ENCODE results near the gene ZFHX2.
"Not testable (repeated sequence)": the region's sequence is repeated elsewhere in the genome, so short reads cannot be mapped to it uniquely, and the experiment has no call there.

Gene ZFHX2

DNA sequence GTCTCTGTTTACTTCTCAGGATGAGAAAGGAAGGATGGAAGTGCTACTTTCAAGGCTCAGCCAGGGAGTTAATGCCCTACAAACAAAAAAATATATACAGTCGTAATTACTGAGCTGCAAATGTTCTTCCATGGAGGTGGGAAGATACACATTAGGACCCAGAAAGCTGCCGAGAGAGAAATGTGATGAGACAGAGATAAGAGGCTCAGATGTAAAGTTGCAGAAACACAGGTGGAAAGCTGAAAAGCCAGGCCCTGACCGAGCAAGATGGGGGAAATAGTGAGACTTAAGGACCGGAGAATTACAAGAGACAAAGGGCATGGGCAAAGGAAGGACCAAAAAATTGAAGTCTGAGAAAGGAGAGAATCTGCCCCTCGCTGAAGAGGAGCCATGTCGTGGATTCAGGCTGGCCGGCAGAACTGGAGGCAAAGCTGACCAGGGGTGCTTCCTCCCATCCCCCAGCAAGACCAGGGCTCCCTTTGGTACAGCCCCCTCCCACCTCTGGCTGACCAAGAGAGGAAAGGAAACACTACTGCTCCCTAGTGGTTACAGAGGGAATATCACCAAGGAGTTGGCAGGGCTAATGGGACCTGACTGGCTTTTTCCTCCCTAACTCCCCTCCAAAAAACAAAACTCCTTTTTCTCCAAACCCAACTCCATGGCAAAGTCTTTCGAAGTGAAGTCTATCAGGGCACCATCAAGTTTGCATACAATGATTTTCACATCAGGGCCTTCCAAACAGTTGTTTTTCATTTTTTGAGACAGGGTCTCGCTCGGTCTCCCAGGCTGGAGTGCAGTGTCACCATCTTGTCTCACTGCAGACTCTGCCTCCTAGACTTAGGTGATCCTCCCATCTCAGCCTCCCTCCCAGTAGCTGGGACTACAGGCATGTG is 12.1 kb downstream of the ZFHX2 start:
- no peak for DNase-seq (ENCODE audit: low read depth in 2 of 2)

DNA sequence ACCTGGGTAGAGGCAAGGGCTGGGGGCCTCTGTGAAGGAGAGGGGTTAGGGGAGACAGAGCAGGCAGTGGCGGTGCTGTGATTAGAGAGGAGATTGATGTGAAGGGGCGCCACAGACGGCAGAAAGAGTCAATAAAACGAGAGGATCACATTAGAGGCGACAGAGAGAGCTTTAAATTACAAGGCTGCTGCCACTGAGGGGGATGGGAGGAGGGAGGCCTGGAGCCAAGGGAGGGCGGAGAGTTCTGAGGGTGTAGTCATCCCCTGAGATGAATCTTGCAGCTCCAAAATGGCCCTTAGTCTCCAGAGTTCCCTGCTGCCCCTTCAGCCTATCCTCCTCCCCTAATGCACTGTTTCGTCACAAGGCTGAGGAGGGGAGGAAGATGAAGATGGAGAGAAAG is 12.8 kb downstream of the ZFHX2 start:
- DNase-seq (ENCODE audit: low read depth in 2 of 2), result no peak

DNA sequence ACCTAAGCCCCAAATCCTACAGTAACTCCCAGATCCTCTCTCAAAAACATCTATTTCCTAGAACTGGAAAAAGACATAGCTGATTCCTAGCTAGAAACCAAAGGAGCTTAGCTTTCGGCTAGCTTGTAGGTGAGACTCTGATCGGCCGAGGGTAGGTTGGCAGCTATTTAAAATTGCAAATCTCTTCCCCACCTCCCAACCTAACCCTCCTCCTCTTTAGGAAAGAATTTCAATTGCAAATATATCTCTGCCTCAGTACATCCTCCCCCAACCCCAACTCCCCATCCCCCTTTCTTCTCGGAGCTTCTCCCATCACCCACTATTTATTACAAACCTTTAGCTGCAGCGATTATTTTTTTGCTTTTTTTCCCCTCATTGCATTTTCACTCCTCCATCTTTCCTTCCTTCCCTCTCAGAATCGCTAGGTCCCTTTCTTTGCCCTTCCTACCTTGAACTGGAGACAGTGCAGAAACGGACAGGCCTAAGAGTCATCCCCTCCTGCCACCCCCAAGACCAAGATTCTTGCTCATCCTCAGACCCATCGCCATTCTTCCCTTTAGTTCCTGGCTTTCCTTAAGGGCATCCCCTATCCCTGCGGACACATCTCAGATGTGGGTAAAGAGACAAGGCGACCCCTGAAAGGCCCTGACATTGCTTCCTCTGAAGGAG is 13.4 kb downstream of the ZFHX2 start:
- no peak for DNase-seq (ENCODE audit: low read depth in 2 of 2)

DNA sequence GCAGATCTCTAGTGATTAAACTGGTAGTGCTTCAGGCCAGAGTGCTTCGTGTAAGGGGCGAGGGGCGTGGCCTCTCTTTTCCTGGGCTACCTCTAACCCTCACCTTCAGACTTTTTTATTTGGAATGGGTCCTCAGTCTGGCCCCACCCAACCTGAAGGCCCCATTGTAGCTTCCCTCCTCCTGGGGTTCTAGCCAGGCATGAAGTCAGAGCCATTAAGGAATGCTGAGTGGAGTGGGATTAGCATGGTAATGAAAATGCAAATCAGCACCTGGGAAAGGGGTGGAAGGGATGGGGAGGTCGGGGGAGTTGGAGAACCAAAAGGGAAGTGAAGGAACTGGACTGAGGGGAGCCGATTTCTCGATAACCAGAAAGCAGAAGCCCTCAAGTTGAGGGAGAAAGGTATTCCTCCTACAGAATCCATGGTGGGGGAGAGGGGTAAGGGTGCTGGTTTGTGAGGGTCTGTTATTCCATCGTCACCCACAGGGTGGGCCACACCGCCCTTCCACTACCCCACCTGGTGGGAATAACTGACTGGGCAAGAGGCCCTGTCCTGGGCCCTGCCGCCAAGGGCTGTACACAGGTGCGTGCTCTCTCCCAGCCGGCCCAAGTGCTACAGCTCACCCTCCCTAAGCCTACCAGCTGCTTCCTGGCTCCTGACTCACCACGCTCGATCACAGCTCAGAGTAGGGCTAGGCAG is 14.1 kb downstream of the ZFHX2 start:
- no peak for DNase-seq (ENCODE audit: low read depth in 2 of 2)

DNA sequence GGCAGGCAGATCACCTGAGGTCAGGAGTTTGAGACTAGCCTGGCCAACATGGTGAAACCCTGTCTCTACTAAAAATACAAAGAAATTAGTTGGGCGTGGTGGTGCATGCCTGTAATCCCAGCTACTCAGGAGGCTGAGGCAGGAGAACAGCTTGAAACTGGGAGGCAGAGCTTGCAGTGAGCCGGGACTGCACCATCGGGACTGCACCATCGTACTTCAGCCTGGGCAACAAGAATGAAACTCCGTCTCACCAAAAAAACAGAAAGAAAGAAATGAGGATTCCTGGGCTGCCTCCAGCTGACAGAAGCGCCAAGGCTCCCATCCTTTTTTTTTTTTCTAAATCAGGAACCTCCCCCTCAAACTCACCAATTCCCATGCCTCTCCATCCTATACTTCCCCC is 14.7 kb downstream of the ZFHX2 start:
- DNase-seq (ENCODE audit: low read depth in 2 of 2), result not testable (repeated sequence)

DNA sequence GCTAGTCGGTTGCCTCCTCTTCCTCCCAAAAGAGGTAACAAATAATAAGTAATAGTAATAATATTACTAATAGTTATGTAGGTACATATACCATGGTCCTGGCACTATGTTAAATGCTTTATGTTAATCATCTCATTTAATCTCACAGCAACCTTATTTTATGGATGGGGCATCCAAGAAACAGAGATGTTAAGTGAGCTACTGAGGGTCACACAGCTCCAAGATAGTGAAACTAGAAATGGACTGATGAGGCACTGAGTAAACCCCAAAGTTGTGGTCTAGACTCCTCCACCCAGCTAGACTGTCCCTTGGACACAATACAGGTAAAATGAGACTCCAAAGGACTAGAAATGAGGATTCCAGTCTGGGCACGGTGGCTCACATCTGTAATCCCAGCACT is 15.1 kb downstream of the ZFHX2 start:
- no peak for DNase-seq (ENCODE audit: low read depth in 2 of 2)

DNA sequence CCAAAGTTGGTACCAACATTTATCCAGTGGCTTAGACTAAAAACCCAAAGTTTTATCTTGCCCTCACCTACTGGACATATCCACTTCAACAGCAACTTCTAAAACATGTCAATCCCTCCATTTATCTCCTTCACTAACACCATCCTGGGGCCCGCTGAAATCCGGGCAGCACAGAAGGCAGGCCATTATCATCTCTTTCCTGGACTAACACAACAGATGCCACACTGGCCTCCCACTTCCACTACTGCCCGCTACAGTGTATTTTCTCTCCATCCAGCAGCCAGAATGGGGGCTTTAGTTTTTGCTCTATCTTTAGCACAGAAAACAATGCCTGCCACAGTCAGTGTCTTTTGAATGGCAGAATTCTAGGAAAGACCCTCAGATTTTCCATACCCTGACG is 15.6 kb downstream of the ZFHX2 start:
- no peak for DNase-seq (ENCODE audit: low read depth in 2 of 2)

DNA sequence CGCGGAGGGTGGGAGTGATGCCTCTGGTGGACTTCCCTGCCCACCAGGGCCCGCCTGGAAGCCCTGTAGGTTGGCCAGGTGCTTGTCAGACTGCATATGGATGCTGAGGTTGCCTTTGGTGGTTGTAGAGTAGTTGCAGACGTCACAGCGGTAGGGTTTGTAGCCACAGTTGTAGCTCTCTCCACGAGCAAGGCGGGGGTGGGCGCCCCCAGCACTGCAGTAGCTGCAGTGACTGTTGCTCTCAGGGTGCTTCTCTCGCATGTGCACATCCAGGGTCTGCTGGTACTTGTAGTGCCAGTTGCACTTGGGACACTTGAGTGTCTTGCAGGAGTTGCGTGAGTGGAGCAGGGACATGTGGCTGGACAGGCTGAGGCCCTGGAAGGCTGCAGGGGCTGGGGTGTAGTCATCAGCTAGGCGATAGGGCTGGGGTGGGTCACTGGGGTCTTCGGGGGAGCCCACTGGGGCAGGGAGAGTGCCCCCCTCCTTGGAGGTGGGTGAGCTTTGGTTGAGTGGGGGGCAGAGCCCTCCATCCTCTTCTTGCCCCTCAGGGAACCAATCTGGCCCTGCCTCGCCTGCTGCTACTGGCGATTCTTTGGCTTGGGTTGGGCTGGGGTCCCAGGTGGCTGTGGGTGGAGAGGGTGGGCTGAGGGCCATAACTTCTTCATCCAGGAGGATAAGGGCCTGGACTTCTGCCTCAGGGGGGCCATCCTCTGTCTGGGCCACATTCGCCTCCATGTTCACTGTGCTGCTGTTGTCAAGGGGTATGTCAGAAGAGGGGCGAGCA is 17.7 kb downstream of the ZFHX2 start:
- no peak for DNase-seq (ENCODE audit: low read depth in 2 of 2)

DNA sequence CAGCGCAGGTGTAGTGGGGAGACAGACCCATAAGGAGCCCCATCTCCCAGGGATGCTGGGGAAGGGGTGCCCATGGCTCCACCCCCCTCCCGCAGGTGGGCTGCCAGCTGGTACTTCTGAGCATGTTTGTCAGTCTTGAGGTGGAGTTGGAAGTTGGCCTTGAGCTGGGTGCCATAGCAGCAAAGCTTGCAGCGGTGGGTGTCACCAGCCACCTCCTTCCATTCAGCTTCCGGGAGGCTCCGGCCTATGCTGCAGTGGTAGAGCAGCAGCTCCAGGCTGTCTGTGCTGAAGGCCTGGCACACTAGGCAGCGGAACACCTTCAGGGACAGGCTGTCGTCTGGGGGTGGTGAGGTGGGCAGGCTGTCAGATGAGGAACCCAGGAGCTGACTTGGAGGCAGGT is 18.9 kb downstream of the ZFHX2 start:
- no peak for DNase-seq (ENCODE audit: low read depth in 2 of 2)

DNA sequence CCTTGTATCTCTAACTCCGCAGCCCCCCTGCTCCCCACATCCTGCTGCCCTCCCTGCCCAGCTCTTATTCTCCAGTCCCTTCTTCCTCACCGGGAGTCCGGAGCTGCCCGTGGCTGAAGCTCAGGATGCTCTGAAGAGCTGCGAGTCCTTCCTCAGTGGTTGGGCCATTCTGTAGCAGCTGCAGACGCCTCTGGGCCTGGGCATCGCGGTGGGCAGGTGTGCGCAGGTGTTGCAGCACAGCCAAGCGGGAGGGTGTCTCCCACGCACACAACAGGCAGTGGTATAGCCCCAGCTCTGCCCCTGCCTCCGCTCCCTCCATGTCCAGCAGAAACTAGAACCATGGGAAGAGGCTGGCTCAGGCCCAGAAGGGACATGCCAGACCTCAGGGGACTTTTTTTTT is 20.2 kb downstream of the ZFHX2 start:
- DNase-seq (ENCODE audit: low read depth in 2 of 2), result no peak

DNA sequence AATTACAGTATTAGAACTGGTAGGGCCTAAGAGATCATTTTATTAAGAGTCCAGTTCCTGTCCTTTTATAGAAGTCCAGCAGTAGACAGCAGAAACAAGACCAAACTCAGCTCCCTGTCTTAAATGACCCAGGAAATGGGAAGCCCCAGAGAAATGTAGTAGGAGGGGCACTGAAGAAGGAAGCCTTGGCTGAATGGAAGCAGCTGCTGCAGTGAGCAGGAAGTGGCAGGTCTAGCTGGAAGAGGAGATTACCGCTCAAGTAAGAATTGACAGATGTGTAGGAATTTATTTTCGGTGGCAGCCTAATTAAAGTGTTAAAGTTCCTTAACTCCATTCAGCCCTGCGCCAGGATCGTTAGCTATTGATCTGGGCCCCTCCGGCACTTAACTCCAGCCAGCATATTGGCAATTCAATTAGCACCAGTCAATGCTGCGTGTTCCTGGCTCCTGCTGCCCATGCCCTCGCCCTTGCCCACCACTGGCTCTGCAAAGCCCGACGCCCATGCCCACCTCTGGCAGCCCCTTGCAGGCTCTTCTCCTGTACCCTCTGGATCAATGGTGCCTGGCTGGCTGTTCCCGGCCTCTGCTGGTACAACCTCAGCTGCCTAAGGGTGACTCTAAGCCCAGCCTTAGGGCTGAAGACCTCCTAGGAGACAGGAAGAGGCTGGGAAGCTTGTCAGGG is 21.1 kb downstream of the ZFHX2 start:
- no peak for DNase-seq (ENCODE audit: low read depth in 2 of 2)

DNA sequence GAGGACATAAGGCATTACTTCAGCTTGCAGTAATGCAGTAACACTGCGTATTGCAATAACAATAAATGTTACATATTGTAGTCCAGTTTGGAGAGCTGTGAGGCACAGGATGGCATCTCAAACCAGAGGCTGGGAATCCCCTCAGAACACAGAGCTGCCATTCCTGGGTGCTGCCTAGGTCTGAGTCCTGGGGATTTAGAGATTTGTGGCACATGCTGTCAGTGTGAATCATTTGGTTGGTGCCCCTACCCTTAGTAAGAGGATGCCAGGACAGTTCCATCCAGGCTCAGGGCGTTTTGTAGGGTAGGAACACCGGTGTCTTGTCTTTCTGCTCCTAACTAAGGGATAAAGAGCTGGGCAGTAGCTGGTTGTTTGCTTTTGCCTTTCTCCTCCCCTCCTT is 22.5 kb downstream of the ZFHX2 start:
- DNase-seq (ENCODE audit: low read depth in 2 of 2), result no peak

DNA sequence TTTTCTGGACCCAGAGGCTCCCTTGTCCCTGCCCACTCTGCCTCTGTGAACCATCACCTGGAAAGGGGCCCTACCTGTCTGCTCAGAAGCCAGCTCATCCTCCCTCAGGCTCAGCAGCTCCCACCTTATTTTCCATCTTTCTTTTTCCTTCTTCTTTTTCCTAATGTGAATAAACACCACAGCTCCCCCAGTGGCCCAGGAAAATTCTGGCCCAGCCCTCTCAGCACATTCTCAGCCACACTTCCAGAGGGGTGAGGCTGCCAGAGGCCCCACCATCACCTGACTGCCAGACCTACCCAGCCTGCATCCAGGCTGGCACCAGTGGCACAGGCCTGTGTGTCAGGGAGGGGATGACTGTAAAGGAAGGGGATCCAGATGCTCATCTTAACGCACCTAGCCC is 23.0 kb downstream of the ZFHX2 start:
- no peak for DNase-seq (ENCODE audit: low read depth in 2 of 2)

DNA sequence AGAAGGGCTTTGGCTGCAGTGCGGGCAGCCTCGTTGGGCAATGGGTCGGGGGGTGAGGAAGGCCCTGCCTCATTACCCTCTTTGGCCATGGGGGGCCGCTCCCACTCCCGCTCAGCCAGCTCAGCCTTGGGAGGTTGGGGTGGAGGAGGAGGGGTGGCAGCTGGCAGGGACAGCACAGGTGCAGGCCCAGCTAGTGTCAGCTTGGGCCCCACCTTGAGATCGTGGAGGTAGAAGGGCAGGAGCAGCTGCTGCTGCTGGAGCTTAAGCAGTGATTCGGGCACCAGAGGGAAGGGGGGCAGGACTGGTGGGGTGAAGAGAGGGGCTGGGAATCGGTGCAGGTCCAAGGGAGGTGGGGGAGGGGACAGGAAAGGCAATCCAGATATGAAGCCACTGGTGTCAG is 26.0 kb downstream of the ZFHX2 start:
- no peak for DNase-seq (ENCODE audit: low read depth in 2 of 2)

DNA sequence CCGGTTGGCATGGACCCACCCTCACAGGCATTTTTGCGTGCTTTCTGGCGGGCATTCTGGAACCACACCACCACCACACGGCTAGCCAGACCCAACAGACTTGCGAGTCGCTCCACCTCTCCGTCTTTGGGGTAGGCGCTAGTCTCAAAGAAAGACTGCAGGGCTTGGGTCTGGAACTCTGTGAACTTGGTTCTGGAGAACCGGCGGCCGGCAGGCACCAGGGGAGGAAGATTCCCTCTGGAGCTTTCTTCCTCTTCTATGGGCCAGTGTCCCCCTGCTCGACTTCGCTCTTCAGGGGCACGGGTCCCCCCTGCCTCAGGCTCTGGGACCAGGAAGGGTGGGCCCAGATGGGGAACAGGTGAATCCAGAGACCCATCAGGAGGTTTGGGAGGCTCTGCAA is 26.6 kb downstream of the ZFHX2 start:
- no peak for DNase-seq (ENCODE audit: low read depth in 2 of 2)

DNA sequence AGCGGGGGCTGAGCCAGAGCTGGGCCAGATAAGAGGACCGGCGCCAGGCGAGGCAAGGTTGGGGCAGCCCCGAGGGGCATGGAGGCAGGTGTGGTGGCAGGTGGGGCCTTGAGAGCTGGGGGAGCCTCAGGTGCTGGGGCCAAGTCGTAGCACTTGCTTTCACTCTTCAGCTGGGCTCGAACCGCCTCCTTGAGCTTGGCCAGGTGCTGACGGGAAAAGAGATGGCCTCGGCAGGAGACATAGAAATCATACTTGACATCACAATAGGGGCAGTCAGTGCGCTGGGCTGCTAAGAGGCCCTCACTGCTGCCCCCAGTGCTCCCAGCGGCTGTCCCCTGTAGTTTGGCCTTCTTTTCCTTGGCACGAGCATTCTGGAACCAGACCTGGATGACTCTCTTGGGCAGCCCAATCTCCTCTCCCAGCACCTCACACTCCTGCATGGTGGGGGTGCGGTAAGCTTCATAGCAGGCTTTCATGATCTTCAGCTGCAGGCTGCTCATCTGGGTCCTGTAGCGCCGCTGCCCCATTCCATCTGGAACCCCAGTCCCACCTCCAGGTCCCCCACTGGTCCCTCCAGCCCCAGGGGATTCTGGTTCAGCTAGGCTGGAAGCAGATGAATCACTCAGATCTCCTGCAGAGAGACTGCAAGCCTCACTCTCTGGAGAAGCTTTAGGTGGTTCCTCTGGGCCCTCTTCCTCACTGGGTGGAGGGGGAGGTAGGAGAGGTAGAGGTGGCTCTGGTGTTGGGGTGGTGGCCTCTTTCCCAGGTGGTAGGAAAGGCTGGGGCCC is 28.1 kb downstream of the ZFHX2 start:
- no peak for DNase-seq (ENCODE audit: low read depth in 2 of 2)

DNA sequence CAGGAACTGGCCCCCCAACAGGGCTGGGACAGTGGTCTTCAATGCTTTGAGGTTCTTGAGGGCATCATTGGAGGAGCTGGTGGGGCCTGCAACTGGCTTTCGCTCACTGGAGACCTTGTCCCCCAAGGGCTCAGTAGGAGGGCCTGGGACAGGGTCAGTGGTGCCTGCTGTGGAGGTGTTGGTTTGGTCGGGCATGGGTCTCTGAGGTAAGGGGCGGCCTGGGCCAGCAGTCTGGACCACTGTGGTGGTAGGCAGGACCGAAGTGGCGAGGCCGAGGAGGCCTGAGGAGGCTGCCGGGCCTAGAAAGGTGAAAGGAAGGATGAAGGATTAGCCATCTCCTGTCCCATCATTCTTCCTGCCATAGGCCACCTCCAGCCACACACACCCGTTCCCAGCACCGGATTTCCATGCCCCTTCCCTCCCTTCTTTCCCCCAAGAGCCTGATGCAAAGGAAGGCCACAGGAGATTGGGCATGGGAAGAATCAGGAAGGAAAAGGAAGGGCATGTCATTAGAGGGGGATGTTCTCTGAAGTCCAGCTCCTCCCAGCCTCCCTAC is 28.8 kb downstream of the ZFHX2 start:
- DNase-seq (ENCODE audit: low read depth in 2 of 2), result no peak

DNA sequence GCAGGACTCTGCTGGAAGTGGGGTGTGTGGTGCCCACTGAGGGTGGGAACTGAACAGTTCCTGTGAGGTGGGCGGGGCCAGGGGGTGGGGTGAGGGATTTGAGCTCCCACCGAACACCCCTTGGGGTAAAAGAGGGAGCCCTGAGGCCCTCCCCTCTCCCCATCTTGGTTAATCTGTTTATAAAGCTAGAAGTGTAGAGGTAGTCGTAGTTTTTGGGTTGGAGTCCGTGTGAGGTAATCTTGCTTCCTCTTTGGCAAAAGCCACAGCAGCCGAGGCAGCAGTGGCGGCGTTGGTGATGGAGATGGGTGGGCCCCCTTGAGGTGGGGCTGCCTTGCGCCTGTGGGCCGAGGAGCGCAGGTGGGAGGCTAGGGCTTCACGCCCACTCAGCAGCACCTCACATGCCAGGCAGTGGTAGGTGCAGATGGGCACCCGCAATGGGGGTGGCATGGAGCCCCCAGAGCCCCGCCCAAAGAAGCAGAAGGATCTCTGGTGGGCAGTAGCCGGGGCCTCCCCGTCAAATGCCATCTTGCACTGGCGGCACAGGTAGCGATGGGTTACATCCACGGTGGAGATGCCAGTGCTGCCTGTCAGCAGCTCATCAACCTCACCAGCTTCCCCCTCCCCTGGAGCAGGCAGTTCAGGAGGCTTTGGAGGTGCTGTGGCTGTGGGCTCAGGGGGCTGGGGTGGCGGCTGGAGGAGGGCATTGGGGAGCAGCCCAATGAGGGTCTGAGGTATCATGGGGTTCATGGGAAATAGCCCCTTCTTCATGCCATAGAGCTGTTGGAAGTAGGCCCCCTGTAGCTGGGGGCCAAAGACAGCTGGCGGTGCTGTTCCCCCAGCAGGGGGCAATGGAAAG is 29.6 kb downstream of the ZFHX2 start:
- no peak for DNase-seq (ENCODE audit: low read depth in 2 of 2)

DNA sequence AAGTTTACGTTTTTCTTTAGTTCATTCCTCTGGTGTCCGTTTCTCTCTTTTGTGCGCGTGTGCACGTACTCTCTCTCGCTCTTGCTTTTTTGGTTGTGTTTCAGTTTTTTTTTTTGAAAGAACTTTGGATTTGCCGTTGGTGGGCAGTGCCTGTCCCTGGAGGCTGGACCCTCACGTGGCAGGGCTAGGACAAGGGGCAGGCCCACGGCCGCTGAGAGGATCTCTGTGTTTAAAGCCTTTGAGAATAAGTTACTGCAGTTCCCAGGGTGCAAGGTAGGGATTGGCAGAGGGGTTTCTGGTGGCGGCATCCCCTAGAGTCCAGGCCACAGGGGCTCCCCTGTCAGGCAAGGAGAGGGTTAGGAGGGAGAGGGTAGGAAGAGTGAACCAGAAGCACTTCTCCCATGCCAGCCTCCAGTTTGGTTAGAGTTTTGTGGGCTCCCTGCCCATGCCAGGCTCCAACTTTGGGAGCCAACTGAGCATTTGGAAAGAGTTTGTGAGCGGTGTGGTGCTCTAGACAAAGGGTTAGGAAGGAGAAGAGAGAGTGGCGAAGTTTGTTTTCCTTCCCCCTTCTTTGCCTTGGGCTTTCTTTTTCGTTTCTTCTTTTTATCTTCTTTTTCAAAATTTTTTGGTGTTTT is 30.5 kb downstream of the ZFHX2 start:
- DNase-seq (ENCODE audit: low read depth in 2 of 2), result no peak

All from stimulated activated CD8-positive, alpha-beta memory T cell treated with anti-CD3 and anti-CD28 coated beads, Interleukin-7, amount 100 ng/mL, for 1 hour (primary cell).